Measurements from ENCODE around the gene ZNF428. TPM values are rescaled to one million over a fixed set of nuclear protein-coding genes. Genes with fewer than 3 reads are reported as not detected.
"Not testable (repeated sequence)": the region's sequence is repeated elsewhere in the genome, so short reads cannot be mapped to it uniquely, and the experiment has no call there.

ZNF428 gene
- total RNA-seq (2014; rRNA removed; shearing (Covaris generic)): 135 and 160 TPM in 2 replicates

GRCh38 chr19:43619262-43620060 lies at the start of gene ZNF428:
Gene ZNF428 (minus strand): TSS chr19:43619629. CDS start chr19:43614304, 5,325 bp downstream.
- in situ Hi-C loops (cut with HindIII; ENCODE audit: low sequenced_read_pairs): no loop called here
- peak; percentile 95 for DNase-seq (ENCODE audit: low spot score)

DNA sequence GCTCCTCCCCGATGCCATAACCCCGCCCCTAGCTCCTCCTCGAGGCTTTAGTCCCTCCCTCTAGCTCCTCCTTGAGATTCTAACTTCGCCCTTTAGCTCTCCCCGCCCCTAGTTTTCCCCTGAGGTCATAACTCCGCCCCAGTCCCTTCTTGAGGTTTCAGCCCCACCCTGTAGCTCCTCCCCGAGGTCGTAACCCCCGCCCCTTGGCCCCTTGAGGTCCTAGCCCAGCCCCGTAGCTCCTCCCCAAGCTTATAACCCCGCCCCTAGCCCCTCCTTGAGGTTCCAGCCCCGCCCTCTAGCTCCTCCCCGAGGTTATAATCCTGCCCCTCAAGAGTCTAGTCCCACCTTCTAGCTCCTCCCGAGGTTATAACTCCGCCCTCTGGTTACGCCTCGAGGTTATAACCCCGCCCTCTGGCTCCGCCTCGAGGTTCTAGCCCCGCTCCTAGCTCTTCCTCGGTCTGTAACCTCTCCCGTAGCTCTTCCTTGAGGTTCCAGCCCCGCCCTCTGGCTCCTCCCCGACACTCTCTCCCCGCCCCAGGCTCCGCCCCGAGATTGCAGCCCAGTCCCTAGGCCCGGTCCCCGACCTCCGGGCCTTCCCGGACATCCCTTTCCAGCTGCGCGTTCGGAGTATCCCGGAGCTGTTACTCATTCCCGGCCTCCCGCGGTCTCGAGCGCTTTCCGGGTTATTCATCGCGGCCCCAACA lies 49.1 kb upstream of the ZNF428 start:
- in situ Hi-C loops (cut with HindIII; ENCODE audit: low sequenced_read_pairs): no loop called here
- DNase-seq (ENCODE audit: low spot score): peak; percentile 99

- in situ Hi-C loops (cut with HindIII; ENCODE audit: low sequenced_read_pairs): no loop called here
- peak; percentile 3 for DNase-seq (ENCODE audit: low spot score)
Observed at GRCh38 chr19:43667876-43668405, 48.5 kb upstream of the ZNF428 start.

DNA sequence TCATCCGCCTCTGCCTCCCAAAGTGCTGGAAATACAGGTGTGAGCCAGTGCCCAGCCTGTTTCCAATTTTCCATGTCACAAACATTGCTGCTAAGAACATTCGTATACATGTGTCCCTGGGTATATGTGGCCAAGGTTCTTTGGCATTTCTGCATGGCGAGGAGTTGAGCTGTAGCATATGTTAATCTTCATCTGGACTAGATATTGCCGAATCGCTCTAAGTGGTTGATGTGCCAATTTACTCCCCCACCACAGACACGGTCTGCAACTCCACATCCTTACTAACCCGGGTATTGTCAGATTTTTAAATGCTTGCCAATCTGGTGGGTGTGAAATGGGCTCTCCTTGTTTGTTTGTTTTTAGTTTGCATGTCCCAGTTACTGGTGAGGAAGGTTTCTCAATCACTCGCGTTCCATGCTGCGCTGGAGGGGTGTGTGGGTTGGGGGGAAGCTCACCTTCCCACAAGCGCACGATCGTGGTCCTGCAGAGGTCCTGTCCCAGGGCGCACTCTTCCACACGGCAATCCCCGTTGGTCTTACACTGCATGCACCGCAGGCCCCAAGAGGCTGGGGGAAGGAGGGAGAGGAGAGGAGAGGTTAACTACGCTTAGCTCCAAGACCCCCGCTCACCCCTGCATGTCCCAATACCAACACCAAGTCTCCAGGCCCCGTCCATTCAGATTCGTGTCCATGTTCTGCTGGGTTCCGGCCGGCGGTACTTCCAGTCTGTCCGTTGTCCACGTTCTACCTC lies 47.9 kb upstream of the ZNF428 start:
- DNase-seq (ENCODE audit: low spot score): no peak
- in situ Hi-C loops (cut with HindIII; ENCODE audit: low sequenced_read_pairs): no loop called here

GRCh38 chr19:43664018-43664417 lies 44.6 kb upstream of the ZNF428 start:
- in situ Hi-C loops (cut with HindIII; ENCODE audit: low sequenced_read_pairs): no loop called here

GRCh38 chr19:43662487-43662886 lies 43.1 kb upstream of the ZNF428 start:
- DNase-seq (ENCODE audit: low spot score): no peak

More at GRCh38 chr19:43664018-43664417, 44.6 kb upstream of the ZNF428 start:
- no peak for DNase-seq (ENCODE audit: low spot score)

DNA sequence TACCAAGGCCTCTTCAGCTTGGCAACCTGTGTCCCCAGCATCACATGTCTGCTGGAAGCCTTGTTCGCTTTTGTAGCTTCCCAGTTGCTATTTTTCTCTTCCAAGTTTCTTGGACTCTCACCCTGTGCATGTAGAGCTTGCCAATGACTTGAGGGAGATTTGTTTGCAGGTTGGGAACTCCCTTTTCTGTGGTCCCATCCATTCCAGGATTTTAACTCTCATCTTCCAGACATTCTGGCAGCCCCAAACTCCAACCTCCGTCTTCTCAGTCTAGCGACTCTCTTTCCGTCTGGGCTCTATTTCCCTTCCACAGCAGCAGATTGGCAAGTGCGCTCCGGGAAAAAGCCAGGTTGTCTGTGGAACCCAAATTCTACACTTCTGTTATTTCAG lies 41.5 kb upstream of the ZNF428 start:
- in situ Hi-C loops (cut with HindIII; ENCODE audit: low sequenced_read_pairs): no loop called here

More at GRCh38 chr19:43662487-43662886, 43.1 kb upstream of the ZNF428 start:
- in situ Hi-C loops (cut with HindIII; ENCODE audit: low sequenced_read_pairs): no loop called here

DNA sequence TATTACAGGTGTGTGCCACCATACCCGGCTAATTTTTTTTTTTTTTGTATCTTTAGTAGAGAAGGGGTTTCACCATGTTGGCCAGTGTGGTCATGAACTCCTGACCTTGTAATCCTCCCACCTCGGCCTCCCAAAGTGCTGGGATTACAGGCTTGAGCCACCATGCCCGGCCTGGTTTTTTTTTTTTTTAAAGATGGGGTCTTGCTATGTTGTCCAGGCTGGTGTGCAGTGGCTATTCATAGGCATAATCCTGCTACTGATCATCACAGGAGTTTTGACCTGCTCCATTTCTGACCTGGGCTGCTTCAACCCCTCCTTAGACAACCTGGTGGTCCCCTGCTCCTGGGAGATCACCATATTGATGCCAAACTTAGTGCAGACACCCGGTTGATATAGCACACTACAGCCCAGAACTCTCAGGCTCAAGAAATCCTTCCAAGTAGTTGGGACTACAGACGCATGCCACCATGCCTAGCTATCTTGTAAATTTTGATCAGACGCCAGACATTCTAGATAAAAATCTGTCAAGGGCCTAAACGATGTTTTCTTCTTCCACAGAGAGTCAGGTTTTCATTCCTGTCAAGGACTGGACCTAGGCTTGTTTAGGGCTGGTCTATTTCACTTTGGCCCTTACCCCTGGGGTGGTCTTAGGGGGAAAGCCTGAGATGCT lies 41.0 kb upstream of the ZNF428 start:
- no peak for DNase-seq (ENCODE audit: low spot score)
- in situ Hi-C loops (cut with HindIII; ENCODE audit: low sequenced_read_pairs): no loop called here

More for the DNA sequence above, 41.5 kb upstream of the ZNF428 start:
- DNase-seq (ENCODE audit: low spot score): no peak

DNA sequence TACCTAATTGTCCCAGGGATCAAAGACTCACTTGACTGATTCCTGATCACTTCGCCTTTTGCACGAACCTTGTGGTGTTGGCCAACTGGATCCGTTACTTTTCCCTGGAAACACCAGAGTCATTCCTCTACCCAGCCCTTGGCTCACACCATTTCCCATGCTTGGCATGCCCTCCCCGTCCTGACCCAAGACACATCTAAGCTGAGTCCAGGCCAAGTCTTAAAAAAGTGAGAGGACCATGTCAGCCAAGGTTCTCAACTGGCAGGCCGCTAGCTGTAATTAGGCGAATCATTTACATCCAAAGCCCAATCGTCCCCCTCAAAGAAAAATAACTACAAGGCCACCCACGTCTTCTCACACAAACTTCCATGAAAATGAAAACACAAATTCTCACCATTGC lies 39.1 kb upstream of the ZNF428 start:
- in situ Hi-C loops (cut with HindIII; ENCODE audit: low sequenced_read_pairs): no loop called here
- DNase-seq (ENCODE audit: low spot score): no peak

DNA sequence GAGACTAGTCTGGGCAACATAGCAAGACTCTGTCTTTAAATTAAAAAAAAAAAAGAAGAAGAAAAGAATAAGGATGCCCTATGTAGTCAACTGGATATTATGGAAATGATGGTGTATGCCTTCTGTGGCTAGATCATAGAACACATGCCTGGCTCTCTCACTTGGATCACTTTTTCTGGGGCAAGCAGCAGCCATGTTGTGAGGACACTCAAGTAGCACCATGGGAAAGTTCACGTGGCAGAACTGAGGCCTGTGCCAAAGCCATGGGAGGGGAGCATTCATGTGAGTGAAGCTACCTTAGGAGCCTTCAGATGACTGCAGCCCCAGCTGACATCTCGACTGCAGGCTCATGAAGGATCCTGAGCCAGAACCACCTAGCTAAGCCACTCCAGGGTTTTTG lies 38.6 kb upstream of the ZNF428 start:
- DNase-seq (ENCODE audit: low spot score): no peak
- in situ Hi-C loops (cut with HindIII; ENCODE audit: low sequenced_read_pairs): no loop called here

GRCh38 chr19:43656436-43656835 lies 37.0 kb upstream of the ZNF428 start:
- in situ Hi-C loops (cut with HindIII; ENCODE audit: low sequenced_read_pairs): no loop called here
- no peak for DNase-seq (ENCODE audit: low spot score)

DNA sequence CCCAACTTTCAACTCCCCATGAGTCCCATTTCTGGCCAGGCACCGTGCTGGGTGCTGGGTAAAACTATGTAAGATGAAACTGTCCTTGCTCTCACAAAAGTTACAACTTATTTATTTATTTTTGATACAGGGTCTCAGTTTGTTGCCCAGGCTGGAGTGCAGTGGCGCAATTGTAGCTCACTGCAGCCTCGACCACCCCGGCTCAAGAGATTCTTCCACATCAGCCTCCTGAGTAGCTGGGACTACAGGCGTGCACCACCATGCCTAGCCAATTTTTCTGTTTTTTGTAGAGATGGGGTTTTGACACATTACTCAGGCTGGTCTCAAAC lies 33.1 kb upstream of the ZNF428 start:
- no peak for DNase-seq (ENCODE audit: low spot score)
- in situ Hi-C loops (cut with HindIII; ENCODE audit: low sequenced_read_pairs): no loop called here

- in situ Hi-C loops (cut with HindIII; ENCODE audit: low sequenced_read_pairs): no loop called here
- DNase-seq (ENCODE audit: low spot score): peak; percentile 88
Observed at GRCh38 chr19:43651758-43652545, 32.5 kb upstream of the ZNF428 start.

DNA sequence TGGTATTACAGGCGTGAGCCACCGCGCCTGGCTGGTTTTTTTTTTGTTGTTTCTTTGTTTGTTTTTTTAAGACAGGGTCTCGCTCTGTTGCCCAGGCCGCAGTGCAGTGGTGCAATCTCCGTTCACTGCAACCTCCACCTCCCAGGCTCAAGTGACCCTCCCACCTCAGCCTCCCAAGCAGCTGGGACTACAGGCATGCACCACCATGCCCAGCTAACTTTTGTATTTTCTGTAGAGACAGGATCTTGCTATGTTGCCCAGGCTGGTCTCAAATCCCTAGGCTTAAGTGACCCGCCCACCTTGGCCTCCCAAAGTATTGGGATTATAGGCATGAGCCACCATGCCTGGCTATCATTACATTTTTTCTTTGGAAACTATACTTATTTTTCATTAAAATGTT lies 30.8 kb upstream of the ZNF428 start:
- in situ Hi-C loops (cut with HindIII; ENCODE audit: low sequenced_read_pairs): not testable (repeated sequence)

GRCh38 chr19:43649514-43649913 lies 30.1 kb upstream of the ZNF428 start:
- in situ Hi-C loops (cut with HindIII; ENCODE audit: low sequenced_read_pairs): no loop called here
- DNase-seq (ENCODE audit: low spot score): no peak

More for the DNA sequence above, 30.8 kb upstream of the ZNF428 start:
- not testable (repeated sequence) for DNase-seq (ENCODE audit: low spot score)

GRCh38 chr19:43648633-43649032 lies 29.2 kb upstream of the ZNF428 start:
- in situ Hi-C loops (cut with HindIII; ENCODE audit: low sequenced_read_pairs): no loop called here
- DNase-seq (ENCODE audit: low spot score): no peak

DNA sequence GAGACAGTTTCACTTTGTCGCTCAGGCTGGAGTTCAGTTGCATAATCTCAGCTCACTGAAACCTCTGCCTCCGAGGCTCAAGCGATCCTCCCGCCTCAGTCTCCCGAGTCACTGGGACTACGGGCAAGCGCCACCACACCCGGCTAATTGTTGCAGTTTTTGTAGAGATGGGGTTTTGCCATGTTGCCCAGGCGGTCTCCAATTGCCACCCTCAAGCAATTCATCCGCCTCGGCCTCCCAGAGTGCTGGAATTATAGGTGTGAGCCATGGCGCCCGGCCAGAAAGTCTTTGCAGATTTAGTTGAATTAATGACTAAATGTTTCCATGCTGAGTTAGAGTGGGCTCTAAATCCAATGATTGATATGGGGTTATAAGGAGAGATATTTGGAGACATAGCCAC lies 24.8 kb upstream of the ZNF428 start:
- in situ Hi-C loops (cut with HindIII; ENCODE audit: low sequenced_read_pairs): no loop called here
- no peak for DNase-seq (ENCODE audit: low spot score)

GRCh38 chr19:43643326-43643725 lies 23.9 kb upstream of the ZNF428 start:
- in situ Hi-C loops (cut with HindIII; ENCODE audit: low sequenced_read_pairs): no loop called here
- no peak for DNase-seq (ENCODE audit: low spot score)
